Measurements from ENCODE around the gene FHOD3. TPM values are rescaled to one million over a fixed set of nuclear protein-coding genes. Genes with fewer than 3 reads are reported as not detected.

Gene FHOD3
- total RNA-seq, 1 donor from 2014 or later = 346 TPM

GRCh38 chr18:36458306-36458705, 160.8 kb downstream of the FHOD3 start:
- no peaks in the 10 kb centered on the region for H3K36me3 ChIP-seq
- H3K27ac ChIP-seq (replicated peaks) = peak overlapping the region; percentile 89
- peaks cover 89% of the 10 kb centered on the region for H3K4me1 ChIP-seq
- no peak overlapping the region for H3K4me3 ChIP-seq
- intact Hi-C loops (cut with micrococcal nuclease) = no loop called here
- no peaks in the 10 kb centered on the region for H3K9me3 ChIP-seq (replicated peaks)
- no peak for DNase-seq
- H3K27me3 ChIP-seq (ENCODE audit: low read depth) = no peaks in the 10 kb centered on the region
- TF ChIP-seq CTCF (IDR thresholded peaks at IDR 0.05; ENCODE audit: borderline replicate concordance) = no peak

- Histone ChIP-seq H3K9me3 (replicated peaks) (no peaks in the 10 kb centered on the region), H3K4me3 (no peak overlapping the region), H3K4me1 (peaks cover 87% of the 10 kb centered on the region), H3K27ac (replicated peaks) (peak overlapping the region; percentile 89), H3K27me3 (ENCODE audit: low read depth) (no peaks in the 10 kb centered on the region), H3K36me3 (no peaks in the 10 kb centered on the region)
- no peak for TF ChIP-seq CTCF (IDR thresholded peaks at IDR 0.05; ENCODE audit: borderline replicate concordance)
- no peak for DNase-seq
- intact Hi-C loops (cut with micrococcal nuclease) = no loop called here
Measured at GRCh38 chr18:36459203-36459602, 161.7 kb downstream of the FHOD3 start.

- DNase-seq = no peak
- Histone ChIP-seq H3K27ac (replicated peaks) (peak overlapping the region; percentile 89), H3K4me3 (no peak overlapping the region), H3K36me3 (no peaks in the 10 kb centered on the region), H3K9me3 (replicated peaks) (no peaks in the 10 kb centered on the region), H3K4me1 (peaks cover 88% of the 10 kb centered on the region), H3K27me3 (ENCODE audit: low read depth) (no peaks in the 10 kb centered on the region)
- no peak for TF ChIP-seq CTCF (IDR thresholded peaks at IDR 0.05; ENCODE audit: borderline replicate concordance)
- intact Hi-C loops (cut with micrococcal nuclease) = no loop called here
Measured at GRCh38 chr18:36459786-36460185, 162.3 kb downstream of the FHOD3 start.

- no peak for DNase-seq
- Histone ChIP-seq H3K27me3 (ENCODE audit: low read depth) (no peaks in the 10 kb centered on the region), H3K4me1 (peaks cover 88% of the 10 kb centered on the region), H3K27ac (replicated peaks) (peak overlapping the region; percentile 89), H3K36me3 (no peaks in the 10 kb centered on the region), H3K4me3 (no peak overlapping the region), H3K9me3 (replicated peaks) (no peaks in the 10 kb centered on the region)
- intact Hi-C loops (cut with micrococcal nuclease) = no loop called here
- TF ChIP-seq CTCF (IDR thresholded peaks at IDR 0.05; ENCODE audit: borderline replicate concordance) = no peak
Measured at GRCh38 chr18:36460324-36460850, 162.9 kb downstream of the FHOD3 start.

GRCh38 chr18:36460854-36461253, 163.3 kb downstream of the FHOD3 start:
- no peaks in the 10 kb centered on the region for H3K27me3 ChIP-seq (ENCODE audit: low read depth)
- no peak overlapping the region for H3K4me3 ChIP-seq
- peaks cover 88% of the 10 kb centered on the region for H3K4me1 ChIP-seq
- H3K36me3 ChIP-seq = no peaks in the 10 kb centered on the region
- DNase-seq = no peak
- no peaks in the 10 kb centered on the region for H3K9me3 ChIP-seq (replicated peaks)
- intact Hi-C loops (cut with micrococcal nuclease) = no loop called here
- peak overlapping the region; percentile 89 for H3K27ac ChIP-seq (replicated peaks)
- TF ChIP-seq CTCF (IDR thresholded peaks at IDR 0.05; ENCODE audit: borderline replicate concordance) = no peak

Data from left ventricle myocardium inferior (tissue), 1 donor.